OCI-LY7 (cell line): ENCODE data around the gene SH2D3C. TPM values are rescaled to one million over a fixed set of nuclear protein-coding genes. Genes with fewer than 3 reads are reported as not detected.
A peak's percentile ranks its signal among the peaks of the same experiment; 100 is the strongest.

ENCODE experiments used
- BruUV-seq: library from RNA; stranded (reverse); fragments of 400-500 nt; replicated peaks from 2 replicates; lab custom pipeline; 2021; lab: Mats Ljungman, UMichigan
- CTCF ChIA-PET: fragments of 300-600 bp; sonication (Branson Sonifier 250); formaldehyde crosslinking; loops from one replicate; lab custom pipeline; 2022; ENCODE audit warnings: antibody characterized with exemption; ENCODE audit not compliant: unreplicated experiment; lab: Charles Lee
- POLR2A ChIA-PET: fragments of 300-600 bp; sonication (Branson Sonifier 250); formaldehyde crosslinking; loops from one replicate; lab custom pipeline; 2022; ENCODE audit warnings: antibody characterized with exemption; lab: Charles Lee
- DNase-seq: peaks from one replicate; pipeline ENCODE4 v3.0.0-alpha.2; 2015; ENCODE audit warnings: low spot score
- H2AFZ ChIP-seq: fragments of 200-600 bp; sonication (generic), shearing (Covaris generic); 2 replicates; pipeline ENCODE4 v1.6.1; 2014; ENCODE audit warnings: mild to moderate bottlenecking, antibody characterized with exemption, low read length, moderate library complexity
- H3K27ac ChIP-seq: fragments of 200-600 bp; sonication (generic); 2 replicates; pipeline ENCODE4 v1.5.1; 2014; ENCODE audit warnings: mixed run types, low read depth, mild to moderate bottlenecking, moderate library complexity, low read length, inconsistent platforms; ENCODE audit not compliant: poor library complexity, severe bottlenecking
- H3K36me3 ChIP-seq: fragments of 200-600 bp; sonication (generic); 2 replicates; pipeline ENCODE4 v1.6.1; 2014; ENCODE audit warnings: mild to moderate bottlenecking, antibody characterized with exemption, low read length, moderate library complexity, mixed read lengths; ENCODE audit not compliant: insufficient read depth
- H3K4me1 ChIP-seq: fragments of 200-600 bp; sonication (generic); 2 replicates; pipeline ENCODE4 v1.5.1; 2014; ENCODE audit warnings: mild to moderate bottlenecking, low read length; ENCODE audit not compliant: insufficient read depth, poor library complexity, severe bottlenecking
- H3K4me2 ChIP-seq: fragments of 200-600 bp; sonication (generic); 2 replicates; pipeline ENCODE4 v1.6.1; 2014; ENCODE audit warnings: mild to moderate bottlenecking, low read length
- H3K4me3 ChIP-seq: fragments of 200-600 bp; sonication (generic); 2 replicates; pipeline ENCODE4 v1.5.1; 2014; ENCODE audit warnings: mild to moderate bottlenecking, low read depth, low read length; ENCODE audit not compliant: poor library complexity, severe bottlenecking
- H3K79me2 ChIP-seq: fragments of 200-600 bp; sonication (generic); 2 replicates; pipeline ENCODE4 v1.6.1; 2016; ENCODE audit warnings: low read depth, mild to moderate bottlenecking, low read length, moderate library complexity, mixed read lengths; ENCODE audit not compliant: insufficient read depth
- H3K9me2 ChIP-seq: fragments of 200-600 bp; sonication (generic); 2 replicates; pipeline ENCODE4 v1.6.1; 2016; ENCODE audit warnings: mild to moderate bottlenecking, low read length, mixed read lengths; ENCODE audit not compliant: insufficient read depth
- H3K9me3 ChIP-seq: fragments of 200-600 bp; sonication (generic); 2 replicates; pipeline ENCODE4 v1.6.1; 2014; ENCODE audit warnings: mild to moderate bottlenecking, mixed run types, low read length, mixed read lengths
- H4K20me1 ChIP-seq: fragments of 200-600 bp; sonication (generic); 2 replicates; pipeline ENCODE4 v1.6.1; 2014; ENCODE audit warnings: mild to moderate bottlenecking, antibody characterized with exemption, low read length, moderate library complexity, mixed read lengths; ENCODE audit not compliant: insufficient read depth
- EZH2phosphoT487 ChIP-seq: fragments of 200-600 bp; sonication (generic); IDR thresholded peaks from 2 replicates; pipeline ENCODE4 v1.6.1; 2018; ENCODE audit warnings: low read depth, borderline replicate concordance, mild to moderate bottlenecking, mixed run types, antibody characterized with exemption, low read length, moderate library complexity, mixed read lengths
- intact Hi-C: fragments of 100-400 bp; cut with micrococcal nuclease; formaldehyde crosslinking; loops from one replicate; pipeline ENCODE4 v1.10.0; 2022; ENCODE audit not compliant: unreplicated experiment
- total RNA-seq, 2 experiments: library from RNA; depleted of rRNA in 1 of 2; stranded (reverse); fragments of >200 nt in 1 of 2; shearing (Covaris generic) in 1 of 2; gene quantifications; 2 replicates each; pipeline ENCODE4 v1.2.3, GENCODE V29; 2014 to 2022
- TF ChIP-seq, protein P1 (sequence below): fragments of 200-600 bp; sonication (generic); conservative IDR thresholded peaks from 2 replicates; pipeline ENCODE4 v1.5.1; 2014; ENCODE audit warnings: mild to moderate bottlenecking, antibody characterized with exemption, low read length, moderate library complexity, mixed read lengths

Gene SH2D3C
- total RNA-seq, 2 experiments from 2014 or later: 40.0 to 45.7 TPM

DNA sequence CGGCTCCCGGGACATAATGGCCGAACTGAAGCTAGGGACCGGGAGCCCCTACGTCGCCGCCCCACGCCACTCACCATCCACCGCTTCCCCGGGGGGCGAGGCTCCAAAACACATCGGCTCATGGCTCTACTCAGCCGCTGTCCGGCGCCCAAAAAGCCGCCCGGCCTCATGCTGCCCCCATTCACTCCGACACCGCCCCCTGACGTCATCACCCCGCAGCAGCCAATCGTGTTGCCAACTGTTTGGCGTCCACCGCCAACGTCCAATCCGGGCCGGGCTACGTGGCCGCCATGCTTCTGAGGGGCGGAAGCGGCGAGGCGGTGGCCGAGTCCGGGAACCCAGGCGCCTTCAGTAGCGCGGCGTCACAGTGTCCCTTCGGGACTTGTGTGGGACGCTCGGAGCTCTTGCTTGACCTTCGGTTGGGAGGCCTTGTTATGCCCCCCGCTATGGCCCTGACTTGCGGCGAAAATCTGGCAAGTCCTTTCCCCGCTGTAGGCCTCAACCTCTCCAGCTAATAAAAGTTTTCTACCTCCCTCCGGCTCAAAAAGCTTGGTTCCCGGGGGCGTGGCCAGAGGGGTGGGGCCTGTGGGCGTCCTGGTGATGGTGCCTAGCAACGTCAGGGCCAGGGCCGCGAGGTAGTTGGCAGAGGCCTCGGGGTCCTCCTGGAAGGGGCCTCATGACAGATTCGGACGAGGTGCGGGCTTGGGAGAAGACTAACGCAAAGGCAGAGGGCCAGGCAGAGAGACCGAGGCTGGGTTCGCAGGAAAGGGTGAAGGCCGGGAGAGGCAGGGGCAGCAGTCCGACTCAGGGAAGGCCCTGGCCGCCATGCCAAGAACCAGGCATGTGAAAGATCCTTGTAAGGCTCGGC, 62.8 kb downstream of the SH2D3C start, which contains the start of the genes PTRH1 and TTC16:
TSS of gene PTRH1 (minus strand) at position 194 of the 868 bp plus-strand sequence. CDS start at position 170, 24 bp downstream.
TSS of gene TTC16 (plus strand) at position 610 of the 868 bp plus-strand sequence. CDS start at position 677, 67 bp downstream.
- intact Hi-C loops: no loop called here
- Histone ChIP-seq H3K4me3 (peak within 1 kb of the TSS; percentile 72), H3K4me1 (peaks cover 28% of the 10 kb centered on the region), H3K36me3 (no peaks in the 10 kb centered on the region), H3K9me2 (no peaks in the 10 kb centered on the region), H3K27ac (no peak within 1 kb of the TSS), H2AFZ (peak within 1 kb of the TSS; percentile 59), H3K79me2 (no peaks in the 10 kb centered on the region), H3K9me3 (no peaks in the 10 kb centered on the region), H4K20me1 (no peaks in the 10 kb centered on the region; the same call in 1 of the 2 replicates), H3K4me2 (peak within 1 kb of the TSS; percentile 92)
- DNase-seq: peak; percentile 96
- BruUV-seq: no TSS peak
- TF ChIP-seq, protein P1, sequence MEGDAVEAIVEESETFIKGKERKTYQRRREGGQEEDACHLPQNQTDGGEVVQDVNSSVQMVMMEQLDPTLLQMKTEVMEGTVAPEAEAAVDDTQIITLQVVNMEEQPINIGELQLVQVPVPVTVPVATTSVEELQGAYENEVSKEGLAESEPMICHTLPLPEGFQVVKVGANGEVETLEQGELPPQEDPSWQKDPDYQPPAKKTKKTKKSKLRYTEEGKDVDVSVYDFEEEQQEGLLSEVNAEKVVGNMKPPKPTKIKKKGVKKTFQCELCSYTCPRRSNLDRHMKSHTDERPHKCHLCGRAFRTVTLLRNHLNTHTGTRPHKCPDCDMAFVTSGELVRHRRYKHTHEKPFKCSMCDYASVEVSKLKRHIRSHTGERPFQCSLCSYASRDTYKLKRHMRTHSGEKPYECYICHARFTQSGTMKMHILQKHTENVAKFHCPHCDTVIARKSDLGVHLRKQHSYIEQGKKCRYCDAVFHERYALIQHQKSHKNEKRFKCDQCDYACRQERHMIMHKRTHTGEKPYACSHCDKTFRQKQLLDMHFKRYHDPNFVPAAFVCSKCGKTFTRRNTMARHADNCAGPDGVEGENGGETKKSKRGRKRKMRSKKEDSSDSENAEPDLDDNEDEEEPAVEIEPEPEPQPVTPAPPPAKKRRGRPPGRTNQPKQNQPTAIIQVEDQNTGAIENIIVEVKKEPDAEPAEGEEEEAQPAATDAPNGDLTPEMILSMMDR: no peak
- no peak for TF ChIP-seq EZH2phosphoT487
- CTCF ChIA-PET: no interaction called here
- POLR2A ChIA-PET: interaction anchor here (0.6 to 1.1 kb wide), 3 partner anchors 11 to 65 kb away, joined by 3 read pairs; no protein-coding TSS in a partner anchor

DNA sequence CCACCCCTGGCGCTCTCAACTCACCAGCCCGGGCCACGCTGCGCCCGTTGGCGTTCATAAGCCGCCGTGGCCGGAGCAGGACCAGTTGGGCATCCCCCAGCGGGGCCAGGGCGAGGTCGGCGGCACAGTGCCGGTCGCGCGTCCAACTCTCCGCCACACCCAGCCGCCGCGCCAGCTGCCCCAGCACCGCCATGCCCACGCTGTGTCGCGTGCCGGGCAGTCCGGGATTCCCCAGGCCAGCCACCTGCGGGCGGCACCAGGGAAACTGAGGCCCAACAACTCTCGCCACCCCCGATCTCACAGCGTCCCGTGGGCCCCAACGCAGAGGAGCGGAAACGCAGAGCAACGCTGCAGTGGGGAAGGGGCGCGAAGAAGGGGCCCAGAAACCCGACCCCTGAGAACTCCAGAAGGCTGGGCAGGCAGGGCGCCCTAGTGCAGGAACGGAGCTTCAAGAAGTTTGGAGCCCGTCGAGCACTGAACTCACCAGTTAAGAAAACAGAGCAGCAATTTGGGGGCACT, 63.5 kb downstream of the SH2D3C start:
- no TSS peak for BruUV-seq
- ChIA-PET CTCF (no interaction called here), POLR2A (interaction anchor here (0.6 to 1.1 kb wide), 3 partner anchors 10 to 66 kb away, joined by 3 read pairs; no protein-coding TSS in a partner anchor)
- H3K27ac ChIP-seq: no peak overlapping the region
- TF ChIP-seq EZH2phosphoT487: no peak
- TF ChIP-seq, protein P1: no peak
- peak overlapping the region; percentile 72 for H3K4me3 ChIP-seq
- peak overlapping the region; percentile 59 for H2AFZ ChIP-seq
- no peaks in the 10 kb centered on the region; the same call in 1 of the 2 replicates for H4K20me1 ChIP-seq
- no peaks in the 10 kb centered on the region for H3K9me2 ChIP-seq
- no peaks in the 10 kb centered on the region for H3K36me3 ChIP-seq
- peak overlapping the region; percentile 92 for H3K4me2 ChIP-seq
- intact Hi-C loops: no loop called here
- H3K79me2 ChIP-seq: no peaks in the 10 kb centered on the region
- H3K9me3 ChIP-seq: no peaks in the 10 kb centered on the region
- H3K4me1 ChIP-seq: peaks cover 27% of the 10 kb centered on the region
- DNase-seq: no peak
